Measurements from ENCODE around the gene PDK3.

GRCh38 chrX:24465532-24465865, 413 bp downstream of the PDK3 start:
- TF ChIP-seq POLR2AphosphoS5 (IDR thresholded peaks at IDR 0.05), result no peak
- TF ChIP-seq, protein P1, sequence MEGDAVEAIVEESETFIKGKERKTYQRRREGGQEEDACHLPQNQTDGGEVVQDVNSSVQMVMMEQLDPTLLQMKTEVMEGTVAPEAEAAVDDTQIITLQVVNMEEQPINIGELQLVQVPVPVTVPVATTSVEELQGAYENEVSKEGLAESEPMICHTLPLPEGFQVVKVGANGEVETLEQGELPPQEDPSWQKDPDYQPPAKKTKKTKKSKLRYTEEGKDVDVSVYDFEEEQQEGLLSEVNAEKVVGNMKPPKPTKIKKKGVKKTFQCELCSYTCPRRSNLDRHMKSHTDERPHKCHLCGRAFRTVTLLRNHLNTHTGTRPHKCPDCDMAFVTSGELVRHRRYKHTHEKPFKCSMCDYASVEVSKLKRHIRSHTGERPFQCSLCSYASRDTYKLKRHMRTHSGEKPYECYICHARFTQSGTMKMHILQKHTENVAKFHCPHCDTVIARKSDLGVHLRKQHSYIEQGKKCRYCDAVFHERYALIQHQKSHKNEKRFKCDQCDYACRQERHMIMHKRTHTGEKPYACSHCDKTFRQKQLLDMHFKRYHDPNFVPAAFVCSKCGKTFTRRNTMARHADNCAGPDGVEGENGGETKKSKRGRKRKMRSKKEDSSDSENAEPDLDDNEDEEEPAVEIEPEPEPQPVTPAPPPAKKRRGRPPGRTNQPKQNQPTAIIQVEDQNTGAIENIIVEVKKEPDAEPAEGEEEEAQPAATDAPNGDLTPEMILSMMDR (IDR thresholded peaks at IDR 0.05), result no peak
- no peak for TF ChIP-seq POLR2A (IDR thresholded peaks at IDR 0.05)
